Stimulated activated CD4-positive, alpha-beta T cell treated with anti-CD3 and anti-CD28 coated beads, Interleukin-4, amount 100 ng/mL, for 48 hours (primary cell): ENCODE data around the gene THRAP3.
A peak's percentile ranks its signal among the peaks of the same experiment; 100 is the strongest.
"Not testable (repeated sequence)": the region's sequence is repeated elsewhere in the genome, so short reads cannot be mapped to it uniquely, and the experiment has no call there.

Experiments used
- DNase-seq, 2 donors: peaks; one replicate each; pipeline ENCODE4 v3.0.0-alpha.2; 2020; ENCODE audit warnings: low read depth in 2 of 2

The THRAP3 gene

GRCh38 chr1:36251794-36252481 is 27.7 kb downstream of the THRAP3 start:
- no peak for DNase-seq

- not testable (repeated sequence) for DNase-seq
Measured at GRCh38 chr1:36252482-36252824, 28.2 kb downstream of the THRAP3 start.

GRCh38 chr1:36253161-36253862 is 29.1 kb downstream of the THRAP3 start:
- DNase-seq = no peak

DNA sequence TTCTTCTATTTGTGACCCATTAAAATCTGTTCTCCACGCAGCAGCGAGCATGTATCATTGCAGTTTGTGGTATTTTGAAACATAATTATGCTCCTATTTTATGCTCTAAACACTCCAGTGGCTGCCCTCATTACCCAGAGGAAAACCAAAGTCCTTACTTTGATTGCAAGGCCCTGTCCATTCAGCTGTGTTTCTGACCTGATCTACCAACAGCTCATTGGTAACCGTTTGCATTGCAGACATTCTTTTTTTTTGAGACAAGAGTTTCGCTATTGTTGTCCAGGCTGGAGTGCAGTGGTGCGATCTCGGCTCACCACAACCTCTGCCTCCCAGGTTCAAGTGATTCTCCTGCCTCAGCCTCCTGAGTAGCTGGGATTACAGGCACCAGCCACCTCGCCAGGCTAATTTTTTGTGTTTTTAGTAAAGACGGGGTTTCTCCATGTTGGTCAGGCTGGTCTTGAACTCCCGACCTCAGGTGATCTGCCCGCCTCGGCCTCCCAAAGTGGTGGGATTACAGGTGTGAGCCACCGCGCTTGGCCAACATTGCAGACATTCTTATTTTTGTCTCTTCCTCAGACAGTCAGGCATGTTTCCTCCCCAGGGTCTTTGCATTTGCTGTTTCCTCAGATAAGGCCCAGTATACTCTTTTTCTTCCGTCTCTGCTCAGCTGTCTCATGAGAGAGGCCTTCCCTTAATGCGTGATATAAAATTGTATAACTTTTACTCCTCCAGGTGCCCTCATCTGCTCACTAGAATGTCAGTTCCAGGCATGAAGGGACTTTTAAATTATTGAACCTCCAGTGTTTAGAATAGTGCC is 32.5 kb downstream of the THRAP3 start:
- DNase-seq = no peak

- no peak for DNase-seq
Measured at GRCh38 chr1:36257375-36257767, 33.1 kb downstream of the THRAP3 start.

GRCh38 chr1:36258960-36259344 is 34.7 kb downstream of the THRAP3 start:
- no peak for DNase-seq

- no peak for DNase-seq
Measured at GRCh38 chr1:36268981-36269380, 44.7 kb downstream of the THRAP3 start.

DNA sequence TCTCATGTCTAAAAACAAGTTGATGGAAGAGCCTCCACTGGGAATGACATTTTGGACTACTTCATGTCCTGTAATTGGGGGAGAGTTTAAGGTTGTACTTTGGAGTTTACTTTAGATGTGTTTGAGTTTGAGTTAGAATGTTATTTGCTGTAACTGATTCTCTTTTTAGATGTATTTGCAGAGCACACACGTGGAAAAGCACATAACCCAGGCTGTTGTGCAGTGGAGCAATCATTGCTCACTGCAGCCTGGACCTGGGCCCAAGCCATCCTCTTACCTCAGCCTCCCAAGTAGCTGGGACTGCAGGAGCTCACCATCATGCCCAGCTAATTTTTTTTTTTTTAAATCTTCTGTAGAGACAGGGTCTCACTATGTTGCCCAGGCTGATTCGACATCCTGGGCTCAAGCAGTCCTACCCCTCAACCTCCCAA is 45.2 kb downstream of the THRAP3 start:
- no peak for DNase-seq

GRCh38 chr1:36273024-36273423 is 48.8 kb downstream of the THRAP3 start:
- DNase-seq = no peak

DNA sequence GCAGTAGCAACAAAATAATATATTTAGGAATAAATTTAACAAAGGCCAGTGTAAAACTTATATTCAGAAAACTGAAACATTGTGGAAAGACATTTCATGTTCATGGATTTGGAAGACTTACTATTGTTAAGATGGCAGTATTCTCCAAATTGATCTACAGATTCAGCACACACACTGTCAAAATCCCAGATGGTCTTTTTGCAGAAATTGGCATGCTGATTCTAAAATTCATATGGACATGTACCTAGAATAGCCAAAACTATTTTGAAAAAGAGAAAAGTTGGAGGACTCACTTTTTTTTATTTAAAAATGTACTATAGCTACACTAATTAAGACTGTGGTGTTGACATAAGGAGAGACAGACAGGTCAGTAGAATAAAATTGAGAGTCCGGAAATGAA is 50.0 kb downstream of the THRAP3 start:
- no peak for DNase-seq

GRCh38 chr1:36276688-36277087 is 52.4 kb downstream of the THRAP3 start:
- DNase-seq = no peak

DNA sequence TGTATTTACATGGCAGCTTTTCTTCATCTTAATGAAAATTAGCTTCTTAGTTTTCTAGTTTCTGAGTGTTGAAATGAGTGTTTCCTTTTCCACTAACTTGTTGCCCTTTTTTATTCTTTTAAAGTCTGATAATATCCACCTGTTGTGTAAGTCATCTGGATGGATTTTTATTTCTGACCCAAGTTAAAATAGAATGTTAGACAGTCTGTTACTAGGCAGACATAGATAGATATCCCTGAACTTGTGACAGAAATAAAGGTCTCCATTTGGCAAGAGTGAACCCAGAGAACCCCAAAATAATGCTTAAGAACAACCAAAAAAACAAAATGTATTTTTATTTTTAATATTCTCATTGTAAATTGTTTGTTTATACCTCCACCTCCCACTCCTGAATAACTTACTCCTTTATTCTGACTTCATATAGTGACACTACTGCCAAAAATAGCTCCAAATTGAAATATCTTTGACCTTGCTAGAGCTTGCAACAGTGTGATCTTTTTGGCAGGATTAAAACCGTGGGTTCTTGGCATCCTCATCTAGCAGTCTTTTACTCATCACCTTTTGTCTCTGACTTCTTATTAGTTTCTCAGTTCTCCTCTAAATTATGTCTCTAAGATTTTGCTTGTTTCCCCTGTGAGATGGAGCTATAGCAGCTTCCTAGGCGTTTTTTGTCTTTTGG is 55.0 kb downstream of the THRAP3 start:
- DNase-seq = no peak

DNA sequence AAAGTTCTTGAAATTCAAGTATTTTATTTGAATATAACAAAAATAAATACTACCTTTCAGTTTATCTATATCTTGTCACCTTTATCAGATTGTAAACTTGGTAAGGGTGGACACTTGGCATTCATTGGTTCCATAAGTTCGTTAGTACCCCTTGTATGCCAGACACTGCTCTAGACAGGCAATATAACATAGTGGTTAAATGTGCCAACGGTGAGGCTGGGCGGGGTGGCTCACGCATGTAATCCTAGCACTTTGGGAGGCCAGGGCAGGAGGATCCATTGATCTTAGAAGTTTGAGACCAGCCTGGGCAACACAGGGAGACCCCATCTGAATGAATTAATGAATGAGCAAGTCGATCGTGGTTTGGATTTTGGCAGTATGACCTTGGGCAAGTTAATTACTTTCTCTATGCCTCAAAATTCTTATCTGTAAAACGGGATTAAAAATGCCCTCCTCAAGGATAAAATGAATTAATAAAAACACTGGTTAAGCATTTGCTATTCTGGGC is 55.6 kb downstream of the THRAP3 start:
- no peak for DNase-seq

- DNase-seq = no peak
Measured at GRCh38 chr1:36284061-36284460, 59.8 kb downstream of the THRAP3 start.

GRCh38 chr1:36284517-36284916 is 60.3 kb downstream of the THRAP3 start:
- DNase-seq = no peak

- DNase-seq = peak; percentile 33 to 44
Measured at GRCh38 chr1:36285443-36286101, 61.3 kb downstream of the THRAP3 start.

- DNase-seq = no peak
Measured at GRCh38 chr1:36286802-36287201, 62.6 kb downstream of the THRAP3 start.

DNA sequence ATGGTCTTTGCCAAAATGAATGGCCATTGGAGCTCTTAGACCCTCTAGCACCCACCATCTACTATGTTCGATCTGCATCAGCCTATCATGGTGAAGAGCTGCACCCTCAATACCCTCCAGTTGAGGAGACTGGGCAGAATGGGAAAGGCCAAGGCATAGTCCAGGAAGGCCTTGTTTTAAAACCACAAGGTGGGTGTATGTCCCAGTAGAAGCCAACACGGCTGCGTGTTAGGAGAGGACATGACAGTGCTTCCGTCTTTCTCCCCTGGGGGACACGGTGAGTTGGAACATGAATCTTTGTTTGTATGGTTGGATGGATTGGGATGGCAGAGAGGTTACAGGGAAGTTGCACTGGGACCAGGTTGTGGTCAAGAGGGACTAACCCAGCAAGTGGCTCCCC is 63.4 kb downstream of the THRAP3 start:
- DNase-seq = no peak

DNA sequence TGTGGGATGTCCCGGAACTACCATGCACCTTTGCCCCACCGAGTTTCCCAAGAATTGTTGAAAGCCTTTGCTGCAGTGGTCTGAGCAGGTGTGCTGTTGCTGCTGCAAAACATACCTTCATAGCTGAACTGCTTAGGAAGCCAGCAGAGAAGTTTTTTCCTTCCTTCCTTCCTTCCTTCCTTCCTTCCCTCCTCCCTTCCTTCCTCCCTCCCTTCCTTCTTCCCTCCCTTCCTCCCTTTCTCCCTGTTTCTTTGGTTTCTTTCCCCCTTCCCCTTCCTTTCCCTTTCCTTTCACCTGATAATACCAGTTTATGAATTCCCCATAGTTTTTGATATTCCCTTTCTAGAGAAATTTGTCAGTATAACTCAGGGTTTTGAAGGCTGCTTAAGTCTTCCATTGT is 71.1 kb downstream of the THRAP3 start:
- no peak for DNase-seq

- DNase-seq = no peak
Measured at GRCh38 chr1:36297062-36297461, 72.8 kb downstream of the THRAP3 start.

DNA sequence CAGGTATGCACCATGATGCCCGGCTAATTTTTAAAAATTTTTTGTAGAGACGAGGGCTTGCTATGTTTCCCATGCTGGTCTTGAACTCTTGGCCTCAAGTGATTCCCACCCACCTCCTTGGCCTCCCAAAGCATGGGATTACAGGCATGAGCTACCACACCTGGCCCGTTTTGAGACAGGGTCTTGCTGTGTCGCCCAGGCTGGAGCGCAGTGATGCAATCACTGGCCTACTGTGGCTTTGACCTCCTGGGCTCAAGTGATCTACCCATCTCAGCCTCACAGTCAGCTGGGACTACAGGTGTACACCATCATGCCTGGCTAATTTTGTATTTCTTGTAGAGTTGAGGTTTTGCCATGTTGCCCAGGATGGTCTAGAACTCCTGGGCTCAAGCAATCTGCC is 74.4 kb downstream of the THRAP3 start:
- no peak for DNase-seq

DNA sequence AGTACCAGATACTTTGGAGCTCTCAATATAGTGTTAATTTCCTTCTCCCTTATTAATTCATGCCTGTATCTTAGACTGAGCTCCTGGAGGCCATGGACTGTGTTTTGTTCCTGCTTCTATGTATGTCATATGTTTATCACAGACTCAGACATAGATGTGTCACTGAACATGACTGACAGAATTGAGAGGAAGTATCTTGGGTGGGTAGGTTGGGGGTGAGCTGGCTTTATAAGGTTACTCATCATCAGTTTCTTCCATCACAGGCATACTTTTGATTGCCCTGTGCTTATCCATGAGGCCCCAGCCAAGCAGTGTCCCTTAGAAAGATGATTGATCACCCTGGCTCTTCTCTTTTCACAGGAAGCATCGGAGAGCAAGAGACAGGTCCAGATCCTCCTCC is 76.3 kb downstream of the THRAP3 start:
- DNase-seq = no peak
